GM12878 (cell line): Measurements from ENCODE around the gene PPP1R2C. TPM values are rescaled to one million over a fixed set of nuclear protein-coding genes. Genes with fewer than 3 reads are reported as not detected.
A peak's percentile ranks its signal among the peaks of the same experiment; 100 is the strongest.

ENCODE experiments used
- ATAC-seq: fragments of 200-7000 bp; cut with Tn5 transposase; 3 replicates; pipeline ENCODE4 v1.9.1; 2020; ENCODE audit warnings: mild to moderate bottlenecking, moderate library complexity
- BruUV-seq: library from RNA; stranded (reverse); fragments of 400-500 nt; replicated peaks from 2 replicates; lab custom pipeline; 2021; lab: Mats Ljungman, UMichigan
- CTCF ChIA-PET: fragments of 300-600 bp; sonication (Branson Sonifier 250); formaldehyde crosslinking; extraction: SDS; loops from one replicate; lab custom pipeline; 2021; ENCODE audit warnings: inconsistent platforms; lab: Yijun Ruan, JAX
- POLR2A ChIA-PET: fragments of 350-600 bp; formaldehyde crosslinking; extraction: SDS; loops from one replicate; lab custom pipeline; 2021; ENCODE audit warnings: inconsistent platforms; lab: Charles Lee
- RAD21 ChIA-PET: fragments of 300-600 bp; sonication (Branson Sonifier 250); formaldehyde crosslinking; loops from one replicate; lab custom pipeline; 2023; ENCODE audit warnings: antibody characterized with exemption; ENCODE audit not compliant: unreplicated experiment; lab: Charles Lee
- SMC1A ChIA-PET: fragments of 300-600 bp; sonication (Branson Sonifier 250); formaldehyde crosslinking; loops from one replicate; lab custom pipeline; 2023; ENCODE audit not compliant: unreplicated experiment, uncharacterized antibody; lab: Charles Lee
- DNase-seq: peaks from one replicate; pipeline ENCODE4 v3.0.0-alpha.2; 2011; ENCODE audit warnings: low read depth, low spot score
- FAIRE-seq: peaks from 3 replicates; lab custom pipeline; 2011; peaks lifted over from hg19 to GRCh38; lab: Jason Lieb, UNC
- H2AFZ ChIP-seq: 2 replicates; pipeline ENCODE4 v1.6.0; 2011; ENCODE audit warnings: low read depth, low read length, control low read depth; ENCODE audit not compliant: control insufficient read depth
- H3K27ac ChIP-seq: 2 replicates; pipeline ENCODE4 v1.5.1; 2011; ENCODE audit warnings: control low read depth; ENCODE audit not compliant: control insufficient read depth, insufficient read depth
- H3K27me3 ChIP-seq, 2 experiments: replicated peaks in 1 of 2; 2 replicates each; pipeline versions ENCODE4 v1.6.0 to v1.6.1; 2011; ENCODE audit warnings: low read length in 1 of 2; ENCODE audit not compliant: control insufficient read depth in 2 of 2, insufficient read depth in 2 of 2
- H3K36me3 ChIP-seq, 2 experiments: 2 replicates each; pipeline ENCODE4 v1.5.1; 2011; ENCODE audit warnings: low read length in 1 of 2; ENCODE audit not compliant: control insufficient read depth in 2 of 2, insufficient read depth in 2 of 2
- H3K4me1 ChIP-seq: 2 replicates; pipeline ENCODE4 v1.6.1; 2011; ENCODE audit warnings: mild to moderate bottlenecking, low read length, moderate library complexity, mixed read lengths; ENCODE audit not compliant: control insufficient read depth, insufficient read depth
- H3K4me2 ChIP-seq: 2 replicates; pipeline ENCODE4 v1.6.0; 2011; ENCODE audit warnings: control low read depth; ENCODE audit not compliant: control insufficient read depth, insufficient read depth
- H3K4me3 ChIP-seq: fragments of 200-600 bp; sonication (generic); 2 replicates; pipeline ENCODE4 v1.5.1; 2016
- H3K79me2 ChIP-seq: 2 replicates; pipeline ENCODE4 v1.6.0; 2011; ENCODE audit warnings: low read length; ENCODE audit not compliant: control insufficient read depth, insufficient read depth
- H3K9ac ChIP-seq: 2 replicates; pipeline ENCODE4 v1.8.0; 2011; ENCODE audit warnings: low read length, control low read depth, mixed read lengths; ENCODE audit not compliant: control insufficient read depth, insufficient read depth
- H3K9me3 ChIP-seq: replicated peaks from 3 replicates; pipeline ENCODE4 v1.5.1; 2011; ENCODE audit warnings: mild to moderate bottlenecking, low read length; ENCODE audit not compliant: control insufficient read depth, insufficient read depth
- H4K20me1 ChIP-seq: 2 replicates; pipeline ENCODE4 v1.6.0; 2011; ENCODE audit not compliant: control insufficient read depth, insufficient read depth
- ATF2 ChIP-seq: IDR thresholded peaks from 2 replicates; pipeline ENCODE4 v1.6.1; 2012; ENCODE audit warnings: low read length, inconsistent platforms
- ATF7 ChIP-seq: fragments of 450-650 bp; IDR thresholded peaks from 2 replicates; pipeline ENCODE4 v1.6.1; 2016; ENCODE audit warnings: low read depth, mild to moderate bottlenecking
- CREM ChIP-seq: IDR thresholded peaks from 2 replicates; pipeline ENCODE4 v1.6.1; 2014; ENCODE audit warnings: antibody characterized with exemption, low read depth
- EZH2 ChIP-seq: IDR thresholded peaks from 2 replicates; pipeline ENCODE4 v1.6.1; 2012; ENCODE audit warnings: low read depth, mild to moderate bottlenecking, control low read depth, inconsistent platforms, low read length, borderline replicate concordance; ENCODE audit not compliant: control insufficient read depth
- GABPA ChIP-seq: IDR thresholded peaks from 2 replicates; pipeline ENCODE4 v1.6.1; 2014; ENCODE audit warnings: antibody characterized with exemption, low read depth, mild to moderate bottlenecking, inconsistent platforms
- JUNB ChIP-seq: IDR thresholded peaks from 2 replicates; pipeline ENCODE4 v1.6.1; 2016; ENCODE audit warnings: antibody characterized with exemption, mild to moderate bottlenecking
- JUND ChIP-seq: IDR thresholded peaks from 2 replicates; pipeline ENCODE4 v1.6.1; 2012; ENCODE audit warnings: low read depth, mild to moderate bottlenecking, low read length, improper control_type of control experiment, moderate library complexity
- NR2F1 ChIP-seq: fragments of 450-650 bp; conservative IDR thresholded peaks from 2 replicates; pipeline ENCODE4 v1.6.1; 2017; ENCODE audit warnings: mild to moderate bottlenecking
- RBBP5 ChIP-seq: fragments of 200-600 bp; sonication (generic); conservative IDR thresholded peaks from 2 replicates; pipeline ENCODE4 v1.6.1; 2016
- SMAD5 ChIP-seq: IDR thresholded peaks from 2 replicates; pipeline ENCODE4 v1.6.1; 2016; ENCODE audit warnings: antibody characterized with exemption, low read depth
- SPI1 ChIP-seq: IDR thresholded peaks from 2 replicates; pipeline ENCODE4 v1.6.1; 2011; ENCODE audit warnings: low read depth, mild to moderate bottlenecking, low read length, moderate library complexity, borderline replicate concordance; ENCODE audit not compliant: insufficient read depth
- WRNIP1 ChIP-seq: IDR thresholded peaks from 2 replicates; pipeline ENCODE4 v1.6.1; 2011; ENCODE audit warnings: low read depth, low read length, improper control_type of control experiment, borderline replicate concordance
- ZBED1 ChIP-seq: IDR thresholded peaks from 2 replicates; pipeline ENCODE4 v1.6.1; 2016; ENCODE audit warnings: borderline replicate concordance
- ZBTB4 ChIP-seq: fragments of 450-650 bp; formaldehyde crosslinking; IDR thresholded peaks from 2 replicates; pipeline ENCODE4 v1.4.0; 2022; ENCODE audit warnings: mild to moderate bottlenecking, moderate library complexity
- WGBS: methylation state at CpG from one replicate; pipeline ENCODE4 v1.1.6; 2016; ENCODE audit warnings: low lambda C conversion rate; ENCODE audit not compliant: insufficient replicate concordance, insufficient coverage; ENCODE audit errors: missing lambda C conversion rate; 5-methylcytosine and 5-hydroxymethylcytosine counted together
- in situ Hi-C: fragments of 300-500 bp; cut with MboI; formaldehyde crosslinking; loops from 9 replicates; pipeline ENCODE4 v1.14.3; 2018; ENCODE audit warnings: mixed read lengths
- intact Hi-C: fragments of 100-400 bp; cut with micrococcal nuclease; formaldehyde crosslinking; loops from one replicate; pipeline ENCODE4 v1.14.2; 2022; ENCODE audit not compliant: unreplicated experiment
- polyA plus RNA-seq, 11 experiments: library from polyadenylated mRNA; depleted of rRNA in 4 of 11; unstranded in 6 of 11; stranded (reverse) in 5 of 11; fragments of >200 nt; fragmentation: Nextera tagmentation in 4 of 11; fragmentation: Illumina TruSeq in 1 of 11; extraction: Ambion mirVana in 4 of 11; extraction: Trizol in 1 of 11; gene quantifications; 1 replicate in 1 of 11; 2 replicates in 10 of 11; pipeline versions ENCODE4 v1.2.1 to v1.2.3, GENCODE V29; 2011 to 2016; ENCODE audit warnings: inconsistent platforms in 2 of 11, missing spikeins in 2 of 11, low read depth in 1 of 11
- total RNA-seq, 4 experiments: library from RNA; depleted of rRNA in 3 of 4; stranded (reverse); fragments of >200 nt in 3 of 4; fragmentation: Illumina TruSeq in 1 of 4; extraction: Trizol in 1 of 4; gene quantifications; 2 replicates each; pipeline versions ENCODE4 v1.2.1 to v1.2.3, GENCODE V29; 2013 to 2021

PPP1R2C gene
- total and polyA plus RNA-seq, 10 of the 15 experiments (the other 5 are each of a cell fraction or from before 2014, with no cell fraction given) = not detected

GRCh38 chrX:42823443-42823842, 45.5 kb upstream of the PPP1R2C start:
- H3K9me3 ChIP-seq = no peaks in the 10 kb centered on the region; the same call in 2 of the 3 replicates
- no peaks in the 10 kb centered on the region for H3K4me1 ChIP-seq
- intact Hi-C loops = no loop called here
- H3K4me3 ChIP-seq = no peak overlapping the region
- H3K27ac ChIP-seq = no peak overlapping the region
- SMC1A ChIA-PET = interaction anchor here (0.5 to 1.5 kb wide), 6 partner anchors 15 to 1480 kb away, joined by 3 to 5 read pairs (median 3); no protein-coding TSS in a partner anchor
- H3K27me3 ChIP-seq = no peaks in the 10 kb centered on the region
- FAIRE-seq (no peak), ATAC-seq (peak; percentile 79), DNase-seq (no peak)
- RAD21 ChIA-PET = no interaction called here
- no peak overlapping the region for H3K9ac ChIP-seq
- CTCF ChIA-PET = interaction anchor here (0.5 to 1.5 kb wide), 4 partner anchors 12 to 1734 kb away, joined by 3 to 5 read pairs (median 4); no protein-coding TSS in a partner anchor
- H3K4me2 ChIP-seq = no peak overlapping the region
- in situ Hi-C loops = no loop called here
- H3K79me2 ChIP-seq = no peaks in the 10 kb centered on the region
- no TSS peak for BruUV-seq
- WGBS = 0% methylated on average over 1 of the region's 1 CpG
- H4K20me1 ChIP-seq = no peaks in the 10 kb centered on the region
- no peaks in the 10 kb centered on the region for H3K36me3 ChIP-seq
- H2AFZ ChIP-seq = no peak overlapping the region
- TF ChIP-seq CREM = no peak
- 0 out of 2 replicates have a peak, but pooled peaks have one; percentile 29 for TF ChIP-seq ATF7
- peak; percentile 33; the same call in 1 of the 2 replicates for TF ChIP-seq JUNB
- POLR2A ChIA-PET = no interaction called here

- Histone ChIP-seq H3K27ac (no peak overlapping the region), H3K4me1 (no peaks in the 10 kb centered on the region), H3K4me2 (no peak overlapping the region), H3K9me3 (no peaks in the 10 kb centered on the region; the same call in 2 of the 3 replicates), H3K36me3 (no peaks in the 10 kb centered on the region), H3K4me3 (no peak overlapping the region), H3K9ac (no peak overlapping the region), H3K27me3 (no peaks in the 10 kb centered on the region), H2AFZ (no peak overlapping the region), H4K20me1 (no peaks in the 10 kb centered on the region), H3K79me2 (no peaks in the 10 kb centered on the region)
- BruUV-seq = no TSS peak
- FAIRE-seq (no peak), DNase-seq (no peak), ATAC-seq (no peak)
- ChIA-PET CTCF (no interaction called here), SMC1A (no interaction called here), POLR2A (no interaction called here), RAD21 (no interaction called here)
- WGBS = 62% methylated on average over 7 of the region's 7 CpGs
- in situ Hi-C loops (no loop called here), intact Hi-C loops (no loop called here)
- TF ChIP-seq EZH2 (no peak), NR2F1 (no peak), GABPA (no peak), RBBP5 (no peak), WRNIP1 (no peak), SMAD5 (no peak), SPI1 (no peak), JUND (no peak), ZBED1 (no peak), ZBTB4 (no peak), ATF2 (no peak)
Measured at GRCh38 chrX:42821803-42822443, 44.0 kb upstream of the PPP1R2C start.
